Brain microvascular endothelial cell (primary cell): ENCODE results near the gene ADAD2.

Experiments
- DNase-seq: peaks from one replicate; pipeline ENCODE4 v3.0.0-alpha.2; 2020
- H3K27ac ChIP-seq: fragments of 250-450 bp; sonication (Bioruptor Pico); 2 replicates; pipeline ENCODE4 v1.5.1; 2020; ENCODE audit warnings: mild to moderate bottlenecking, moderate library complexity
- H3K27me3 ChIP-seq: fragments of 250-450 bp; sonication (Bioruptor Pico); replicated peaks from 2 replicates; pipeline ENCODE4 v1.5.1; 2020; ENCODE audit warnings: mild to moderate bottlenecking
- H3K36me3 ChIP-seq: fragments of 250-450 bp; sonication (Bioruptor Pico); replicated peaks from 2 replicates; pipeline ENCODE4 v1.5.1; 2020; ENCODE audit warnings: mild to moderate bottlenecking
- H3K4me3 ChIP-seq: 2 replicates; pipeline ENCODE4 v1.5.1; 2011; ENCODE audit warnings: low read depth, mild to moderate bottlenecking, control low read depth, low read length, moderate library complexity
- in situ Hi-C: cut with HindIII; loops from 2 replicates; pipeline ENCODE4 v1.10.0; 2017; ENCODE audit warnings: low sequenced_read_pairs, low pct_ligation_motif_present
- TF ChIP-seq, protein P1 (sequence below): IDR thresholded peaks from 2 replicates; pipeline ENCODE4 v1.5.1; 2011; ENCODE audit warnings: low read depth, mild to moderate bottlenecking, moderate library complexity, low read length, control low read depth, inconsistent platforms; ENCODE audit errors: missing control alignments

The ADAD2 gene

GRCh38 chr16:84218176-84218823 lies 27.3 kb downstream of the ADAD2 start:
- Histone ChIP-seq H3K27me3 (no peaks in the 10 kb centered on the region), H3K27ac (no peak overlapping the region), H3K36me3 (no peaks in the 10 kb centered on the region), H3K4me3 (no peak overlapping the region)
- DNase-seq = no peak
- TF ChIP-seq, protein P1, sequence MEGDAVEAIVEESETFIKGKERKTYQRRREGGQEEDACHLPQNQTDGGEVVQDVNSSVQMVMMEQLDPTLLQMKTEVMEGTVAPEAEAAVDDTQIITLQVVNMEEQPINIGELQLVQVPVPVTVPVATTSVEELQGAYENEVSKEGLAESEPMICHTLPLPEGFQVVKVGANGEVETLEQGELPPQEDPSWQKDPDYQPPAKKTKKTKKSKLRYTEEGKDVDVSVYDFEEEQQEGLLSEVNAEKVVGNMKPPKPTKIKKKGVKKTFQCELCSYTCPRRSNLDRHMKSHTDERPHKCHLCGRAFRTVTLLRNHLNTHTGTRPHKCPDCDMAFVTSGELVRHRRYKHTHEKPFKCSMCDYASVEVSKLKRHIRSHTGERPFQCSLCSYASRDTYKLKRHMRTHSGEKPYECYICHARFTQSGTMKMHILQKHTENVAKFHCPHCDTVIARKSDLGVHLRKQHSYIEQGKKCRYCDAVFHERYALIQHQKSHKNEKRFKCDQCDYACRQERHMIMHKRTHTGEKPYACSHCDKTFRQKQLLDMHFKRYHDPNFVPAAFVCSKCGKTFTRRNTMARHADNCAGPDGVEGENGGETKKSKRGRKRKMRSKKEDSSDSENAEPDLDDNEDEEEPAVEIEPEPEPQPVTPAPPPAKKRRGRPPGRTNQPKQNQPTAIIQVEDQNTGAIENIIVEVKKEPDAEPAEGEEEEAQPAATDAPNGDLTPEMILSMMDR = no peak
- in situ Hi-C loops = no loop called here

DNA sequence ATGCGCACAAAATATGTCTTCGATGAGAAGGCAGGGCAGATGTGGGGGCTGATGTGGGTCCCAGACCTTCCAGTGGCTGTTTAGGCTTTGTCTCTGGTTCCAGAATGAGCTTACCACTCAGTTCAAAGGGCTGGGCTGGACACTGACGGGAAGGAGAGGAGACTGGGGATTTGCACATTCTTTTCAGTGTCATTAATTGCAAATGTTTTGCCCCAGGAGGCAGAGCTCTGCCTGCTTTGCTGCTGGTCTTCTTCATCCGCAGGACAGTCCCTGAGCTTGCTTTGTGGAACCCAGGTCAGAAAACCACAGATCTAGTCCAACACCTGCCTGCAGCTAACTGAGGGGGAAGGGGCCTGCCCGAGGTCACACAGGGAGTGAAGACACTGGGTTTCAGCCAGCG lies 28.0 kb downstream of the ADAD2 start:
- in situ Hi-C loops = no loop called here

DNA sequence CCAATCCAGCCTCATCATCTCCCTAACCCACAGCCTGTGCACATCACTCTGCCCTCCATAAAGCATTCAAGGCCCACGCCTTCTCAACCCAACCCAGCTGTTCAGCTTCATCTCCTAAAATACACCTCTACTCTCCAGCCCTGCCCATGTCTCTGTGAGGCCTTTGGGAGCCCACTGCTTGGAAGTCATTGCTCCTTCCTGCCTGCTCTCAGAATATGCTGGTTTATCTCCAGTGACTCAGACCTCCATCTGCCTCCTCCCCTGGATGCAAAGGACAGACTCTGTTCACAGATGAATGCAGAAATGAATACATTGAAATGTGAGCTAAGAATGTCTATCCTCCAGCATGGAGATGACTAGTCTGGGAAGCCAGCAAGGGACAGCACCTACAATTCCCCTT lies 29.9 kb downstream of the ADAD2 start:
- H3K27me3 ChIP-seq = no peaks in the 10 kb centered on the region
- TF ChIP-seq, protein P1 = no peak
- DNase-seq = peak; percentile 60
- H3K4me3 ChIP-seq = no peak overlapping the region
- no peaks in the 10 kb centered on the region for H3K36me3 ChIP-seq
- in situ Hi-C loops = no loop called here
- H3K27ac ChIP-seq = no peak overlapping the region

More for the DNA sequence above, 28.0 kb downstream of the ADAD2 start:
- Histone ChIP-seq H3K27ac (no peak overlapping the region), H3K27me3 (no peaks in the 10 kb centered on the region), H3K36me3 (no peaks in the 10 kb centered on the region), H3K4me3 (no peak overlapping the region)
- no peak for DNase-seq
- TF ChIP-seq, protein P1 = no peak

GRCh38 chr16:84223456-84223855 lies 32.5 kb downstream of the ADAD2 start:
- no peaks in the 10 kb centered on the region for H3K36me3 ChIP-seq
- in situ Hi-C loops = no loop called here
- no peaks in the 10 kb centered on the region for H3K27me3 ChIP-seq
- TF ChIP-seq, protein P1 = no peak
- DNase-seq = no peak
- no peak overlapping the region for H3K4me3 ChIP-seq
- no peak overlapping the region for H3K27ac ChIP-seq

DNA sequence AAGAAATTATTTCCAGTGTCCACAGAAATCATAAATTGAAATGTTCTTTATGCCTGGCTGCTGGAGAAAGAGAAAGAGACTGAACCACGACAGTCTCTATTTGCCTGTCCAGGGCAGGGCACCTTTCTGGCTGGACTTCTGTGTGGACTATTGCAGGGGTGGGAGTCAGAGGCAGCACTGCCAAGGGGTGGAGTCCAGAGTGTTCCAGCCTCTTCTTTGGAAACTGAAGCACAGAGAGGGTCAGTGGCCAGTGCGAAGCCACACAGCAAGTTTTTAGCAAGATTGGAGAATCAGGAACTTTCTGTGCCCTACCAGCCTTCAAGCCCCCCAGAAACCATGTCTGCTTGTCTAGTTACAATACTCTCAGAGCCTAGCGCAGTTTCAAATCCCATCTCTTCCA lies 33.6 kb downstream of the ADAD2 start:
- DNase-seq = no peak
- TF ChIP-seq, protein P1 = no peak
- in situ Hi-C loops = no loop called here
- Histone ChIP-seq H3K4me3 (no peak overlapping the region), H3K36me3 (no peaks in the 10 kb centered on the region), H3K27ac (no peak overlapping the region), H3K27me3 (no peaks in the 10 kb centered on the region)

DNA sequence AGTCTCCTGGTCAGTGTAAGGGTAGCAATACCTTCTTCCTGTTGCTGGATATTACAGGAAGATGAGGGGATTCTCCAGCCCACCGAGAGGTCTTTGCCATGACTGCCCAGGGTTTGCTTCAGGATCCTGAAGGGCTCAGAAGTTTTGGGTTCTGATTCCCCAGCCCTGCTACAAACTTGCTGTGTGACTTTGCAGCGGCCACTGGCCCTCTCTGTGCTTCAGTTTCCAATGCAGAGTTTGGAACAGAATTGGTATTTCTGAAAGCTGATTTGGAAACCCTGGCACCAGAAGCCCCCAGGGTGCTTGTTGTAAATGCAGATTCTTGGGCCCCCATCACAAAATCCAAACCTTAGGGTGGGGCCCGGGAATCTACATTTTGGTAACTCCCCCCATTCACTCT lies 34.2 kb downstream of the ADAD2 start:
- Histone ChIP-seq H3K27ac (no peak overlapping the region), H3K27me3 (no peaks in the 10 kb centered on the region), H3K4me3 (no peak overlapping the region), H3K36me3 (no peaks in the 10 kb centered on the region)
- TF ChIP-seq, protein P1 = no peak
- no peak for DNase-seq
- in situ Hi-C loops = no loop called here
